Osteoblast (primary cell): ENCODE results near the gene SAG. TPM values are rescaled to one million over a fixed set of nuclear protein-coding genes. Genes with fewer than 3 reads are reported as not detected.

Experiments used
- DNase-seq: peaks from one replicate; pipeline ENCODE4 v3.0.0; 2011; ENCODE audit warnings: low spot score, mixed read lengths; ENCODE audit not compliant: insufficient read length; ENCODE audit errors: missing footprints
- H2AFZ ChIP-seq: 2 replicates; pipeline ENCODE4 v1.6.0; 2011; ENCODE audit warnings: mild to moderate bottlenecking, low read length
- H3K27ac ChIP-seq: 2 replicates; pipeline ENCODE4 v1.5.1; 2011; ENCODE audit warnings: mild to moderate bottlenecking, low read depth, low read length, moderate library complexity
- H3K27me3 ChIP-seq: 2 replicates; pipeline ENCODE4 v1.6.0; 2012; ENCODE audit warnings: mild to moderate bottlenecking, control low read depth, inconsistent platforms, low read length, moderate library complexity; ENCODE audit not compliant: insufficient read depth
- H3K36me3 ChIP-seq: 2 replicates; pipeline ENCODE4 v1.5.1; 2011; ENCODE audit warnings: mild to moderate bottlenecking, low read length, control low read depth, moderate library complexity; ENCODE audit not compliant: insufficient read depth
- H3K4me1 ChIP-seq: 2 replicates; pipeline ENCODE4 v1.5.1; 2011; ENCODE audit warnings: mild to moderate bottlenecking, low read length, control low read depth, moderate library complexity; ENCODE audit not compliant: insufficient read depth
- H3K4me2 ChIP-seq: 2 replicates; pipeline ENCODE4 v1.6.0; 2011; ENCODE audit warnings: mild to moderate bottlenecking, low read length; ENCODE audit not compliant: insufficient read depth
- H3K4me3 ChIP-seq: fragments of 200-600 bp; sonication (generic); 3 replicates; pipeline ENCODE4 v1.5.1; 2012; ENCODE audit warnings: mild to moderate bottlenecking, low read length, inconsistent platforms; ENCODE audit not compliant: insufficient read depth
- H3K79me2 ChIP-seq: 2 replicates; pipeline ENCODE4 v1.6.0; 2012; ENCODE audit warnings: mild to moderate bottlenecking, low read length, control low read depth, inconsistent platforms; ENCODE audit not compliant: insufficient read depth
- H3K9me3 ChIP-seq: 2 replicates; pipeline ENCODE4 v1.5.1; 2011; ENCODE audit warnings: low read depth, low read length, control low read depth
- H4K20me1 ChIP-seq: 2 replicates; pipeline ENCODE4 v1.6.0; 2012; ENCODE audit warnings: mild to moderate bottlenecking, low read length, control low read depth; ENCODE audit not compliant: insufficient read depth
- total RNA-seq: library from RNA; depleted of rRNA; stranded (reverse); fragments of >200 nt; gene quantifications from 2 replicates; pipeline ENCODE4 v1.2.3, GENCODE V29; 2012
- TF ChIP-seq, protein P1 (sequence below): IDR thresholded peaks from 2 replicates; pipeline ENCODE4 v1.5.1; 2011; ENCODE audit warnings: mild to moderate bottlenecking, low read depth, low read length, moderate library complexity; ENCODE audit errors: extremely low read depth

Gene SAG
- not detected in 2 replicates for total RNA-seq

DNA sequence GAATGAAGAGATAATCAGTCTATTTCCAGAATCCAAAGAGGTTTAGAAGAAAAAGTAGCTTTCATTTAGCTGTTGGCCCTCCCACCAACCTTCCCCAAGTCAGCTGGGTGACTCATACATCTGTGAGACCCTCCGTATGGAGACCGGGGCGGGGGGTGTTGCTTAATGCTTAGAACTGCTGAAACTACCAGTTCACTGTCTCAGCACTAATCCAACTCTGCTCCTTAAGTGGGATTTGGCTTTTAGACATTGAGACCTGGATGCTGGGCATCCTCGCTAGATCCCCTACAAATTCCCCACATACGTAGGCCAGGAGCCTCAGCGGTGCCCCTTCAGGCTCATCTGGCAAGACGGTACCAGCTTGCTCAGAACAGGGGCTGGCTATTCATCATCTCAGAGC lies at the start of gene SAG:
TSS of gene SAG (plus strand) at position 252 of the 400 bp plus-strand sequence. CDS start 1,374 bp downstream, outside the sequence.
- Histone ChIP-seq H3K27ac (no peak within 1 kb of the TSS), H3K4me2 (no peak within 1 kb of the TSS), H4K20me1 (no peaks in the 10 kb centered on the region), H3K4me3 (no peak within 1 kb of the TSS), H3K36me3 (no peaks in the 10 kb centered on the region), H3K79me2 (no peaks in the 10 kb centered on the region), H3K4me1 (no peaks in the 10 kb centered on the region), H2AFZ (no peak within 1 kb of the TSS), H3K27me3 (peaks cover 9% of the 10 kb centered on the region), H3K9me3 (no peaks in the 10 kb centered on the region)
- TF ChIP-seq, protein P1, sequence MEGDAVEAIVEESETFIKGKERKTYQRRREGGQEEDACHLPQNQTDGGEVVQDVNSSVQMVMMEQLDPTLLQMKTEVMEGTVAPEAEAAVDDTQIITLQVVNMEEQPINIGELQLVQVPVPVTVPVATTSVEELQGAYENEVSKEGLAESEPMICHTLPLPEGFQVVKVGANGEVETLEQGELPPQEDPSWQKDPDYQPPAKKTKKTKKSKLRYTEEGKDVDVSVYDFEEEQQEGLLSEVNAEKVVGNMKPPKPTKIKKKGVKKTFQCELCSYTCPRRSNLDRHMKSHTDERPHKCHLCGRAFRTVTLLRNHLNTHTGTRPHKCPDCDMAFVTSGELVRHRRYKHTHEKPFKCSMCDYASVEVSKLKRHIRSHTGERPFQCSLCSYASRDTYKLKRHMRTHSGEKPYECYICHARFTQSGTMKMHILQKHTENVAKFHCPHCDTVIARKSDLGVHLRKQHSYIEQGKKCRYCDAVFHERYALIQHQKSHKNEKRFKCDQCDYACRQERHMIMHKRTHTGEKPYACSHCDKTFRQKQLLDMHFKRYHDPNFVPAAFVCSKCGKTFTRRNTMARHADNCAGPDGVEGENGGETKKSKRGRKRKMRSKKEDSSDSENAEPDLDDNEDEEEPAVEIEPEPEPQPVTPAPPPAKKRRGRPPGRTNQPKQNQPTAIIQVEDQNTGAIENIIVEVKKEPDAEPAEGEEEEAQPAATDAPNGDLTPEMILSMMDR = no peak
- DNase-seq = no peak

DNA sequence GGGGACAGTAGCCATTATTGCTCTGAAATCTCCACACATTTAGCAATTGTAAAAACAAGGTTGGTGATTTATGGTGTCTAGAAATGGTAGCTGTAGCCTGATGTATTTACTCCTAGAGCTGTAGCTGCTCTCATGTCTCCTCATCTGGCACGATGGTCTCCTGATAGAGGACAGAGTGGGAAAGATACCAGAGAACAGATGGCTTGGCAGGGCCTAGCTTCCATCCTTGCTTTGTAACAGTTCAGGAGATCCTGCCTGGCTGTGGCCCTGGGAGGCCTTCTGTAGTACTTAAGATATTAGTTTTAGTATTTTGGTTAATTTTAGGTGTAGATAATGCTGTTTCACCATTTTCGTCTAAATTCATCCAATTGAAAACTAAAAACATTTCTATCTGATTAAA lies 49.4 kb upstream of the SAG start:
- Histone ChIP-seq H3K4me1 (peaks cover 5% of the 10 kb centered on the region), H3K27me3 (no peaks in the 10 kb centered on the region), H3K4me2 (no peak overlapping the region), H4K20me1 (peaks cover 28% of the 10 kb centered on the region), H3K9me3 (no peaks in the 10 kb centered on the region), H3K36me3 (peaks cover 55% of the 10 kb centered on the region), H3K27ac (no peak overlapping the region), H3K79me2 (peaks cover 71% of the 10 kb centered on the region), H3K4me3 (no peak overlapping the region), H2AFZ (no peak overlapping the region)
- TF ChIP-seq, protein P1 = no peak
- no peak for DNase-seq

DNA sequence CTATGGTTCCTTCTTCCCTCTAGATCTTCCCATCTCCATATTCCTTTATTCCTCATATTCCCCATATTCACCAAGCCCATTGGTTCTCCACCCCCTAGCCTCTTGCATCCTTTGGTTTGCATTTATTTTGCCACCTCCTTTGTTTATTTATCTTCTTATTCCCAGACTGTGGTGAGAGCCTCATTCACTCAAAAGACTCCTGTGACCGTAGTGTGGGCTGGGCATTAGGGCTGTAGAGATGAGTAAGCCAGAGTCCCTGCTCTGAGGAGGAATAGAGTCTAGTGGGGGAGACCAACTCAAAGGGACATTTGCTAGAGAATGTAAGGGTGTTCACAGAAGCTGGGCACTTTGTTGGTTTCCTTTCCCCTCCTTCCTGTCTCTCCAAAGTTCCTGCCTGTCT lies 47.9 kb upstream of the SAG start:
- Histone ChIP-seq H3K79me2 (peaks cover 56% of the 10 kb centered on the region), H3K4me3 (no peak overlapping the region), H3K4me1 (no peaks in the 10 kb centered on the region), H3K27me3 (no peaks in the 10 kb centered on the region), H2AFZ (no peak overlapping the region), H4K20me1 (peaks cover 20% of the 10 kb centered on the region), H3K9me3 (no peaks in the 10 kb centered on the region), H3K27ac (no peak overlapping the region), H3K4me2 (no peak overlapping the region), H3K36me3 (peaks cover 66% of the 10 kb centered on the region)
- DNase-seq = no peak
- TF ChIP-seq, protein P1 = no peak

DNA sequence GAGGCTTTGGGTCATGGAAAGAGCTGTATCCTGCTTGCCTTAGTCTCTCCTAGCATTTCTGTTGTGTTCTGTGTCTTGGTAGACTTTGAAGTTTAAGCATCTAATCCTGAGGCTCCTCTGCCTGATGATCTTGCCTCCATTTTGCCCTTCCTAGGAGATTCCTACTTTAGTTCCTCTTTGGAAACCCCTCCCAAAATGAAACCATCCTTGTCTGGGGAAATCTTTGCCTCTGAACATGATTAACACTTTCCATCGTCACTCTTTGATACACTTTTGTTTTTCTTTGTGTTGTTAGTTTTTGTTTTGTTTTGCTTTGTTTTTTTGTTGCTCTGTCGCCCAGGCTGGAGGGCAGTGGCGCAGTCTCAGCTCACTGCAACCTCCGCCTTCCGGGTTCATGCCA lies 47.0 kb upstream of the SAG start:
- H2AFZ ChIP-seq = no peak overlapping the region
- peaks cover 20% of the 10 kb centered on the region for H4K20me1 ChIP-seq
- H3K27me3 ChIP-seq = no peaks in the 10 kb centered on the region
- DNase-seq = no peak
- no peak overlapping the region for H3K27ac ChIP-seq
- H3K4me1 ChIP-seq = no peaks in the 10 kb centered on the region
- H3K9me3 ChIP-seq = no peaks in the 10 kb centered on the region
- peaks cover 72% of the 10 kb centered on the region for H3K36me3 ChIP-seq
- TF ChIP-seq, protein P1 = no peak
- no peak overlapping the region for H3K4me3 ChIP-seq
- peaks cover 47% of the 10 kb centered on the region for H3K79me2 ChIP-seq
- H3K4me2 ChIP-seq = no peak overlapping the region
